K562 (cell line): ENCODE data around the gene TRIM38. TPM values are rescaled to one million over a fixed set of nuclear protein-coding genes. Genes with fewer than 3 reads are reported as not detected.

Source experiments
- CBX2 ChIP-seq: fragments of 200-600 bp; sonication (generic); IDR thresholded peaks from one replicate; pipeline ENCODE4 v1.6.1; 2012; ENCODE audit warnings: mild to moderate bottlenecking, low read length, inconsistent platforms; ENCODE audit not compliant: insufficient read depth, poor library complexity, severe bottlenecking
- CHD2 ChIP-seq: IDR thresholded peaks from 2 replicates; pipeline ENCODE4 v1.6.1; 2011; ENCODE audit warnings: low read depth, low read length
- CREB3L1 ChIP-seq: fragments of 450-650 bp; IDR thresholded peaks from 2 replicates; pipeline ENCODE4 v1.6.1; 2014; ENCODE audit warnings: low read depth, mild to moderate bottlenecking, moderate library complexity, borderline replicate concordance
- CREB5 ChIP-seq: fragments of 250-450 bp; sonication (Bioruptor Pico); IDR thresholded peaks from 2 replicates; pipeline ENCODE4 v1.5.0; 2020; ENCODE audit warnings: mild to moderate bottlenecking
- CREBBP ChIP-seq: IDR thresholded peaks from one replicate; pipeline ENCODE4 v1.6.1; 2012; ENCODE audit warnings: low read depth, mild to moderate bottlenecking, control low read depth, inconsistent platforms, low read length
- GABPA ChIP-seq: fragments of 200-800 bp; sonication (Bioruptor generic); conservative IDR thresholded peaks from 2 replicates; pipeline ENCODE4 v1.6.1; 2016; ENCODE audit warnings: low read depth, missing genetic modification characterization, missing compliant biosample characterization
- HBP1 ChIP-seq: fragments of 450-650 bp; formaldehyde crosslinking; IDR thresholded peaks from 2 replicates; pipeline ENCODE4 v1.4.0; 2022; ENCODE audit warnings: missing genetic modification characterization
- HEY1 ChIP-seq: fragments of 250-450 bp; sonication (Bioruptor Pico); IDR thresholded peaks from 2 replicates; pipeline ENCODE4 v1.5.0; 2020; ENCODE audit warnings: mild to moderate bottlenecking, moderate library complexity, borderline replicate concordance
- HNRNPK ChIP-seq: fragments of 200-400 bp; formaldehyde crosslinking; IDR thresholded peaks from one replicate; pipeline ENCODE4 v1.6.1; 2018; ENCODE audit warnings: mild to moderate bottlenecking, low read depth, low read length; ENCODE audit not compliant: poor library complexity, severe bottlenecking
- HNRNPL ChIP-seq: fragments of 200-400 bp; formaldehyde crosslinking; IDR thresholded peaks from 2 replicates; pipeline ENCODE4 v1.6.1; 2017; ENCODE audit warnings: low read depth, mild to moderate bottlenecking, low read length
- KLF10 ChIP-seq: fragments of 250-450 bp; sonication (Bioruptor Pico); IDR thresholded peaks from 2 replicates; pipeline ENCODE4 v1.6.1; 2021; ENCODE audit warnings: matching md5 sums
- MEIS2 ChIP-seq: fragments of 450-650 bp; IDR thresholded peaks from 2 replicates; pipeline ENCODE4 v1.6.1; 2014; ENCODE audit warnings: mild to moderate bottlenecking; ENCODE audit not compliant: partially characterized antibody
- MIER1 ChIP-seq: fragments of 450-650 bp; IDR thresholded peaks from 2 replicates; pipeline ENCODE4 v1.6.1; 2016; ENCODE audit warnings: antibody characterized with exemption, mild to moderate bottlenecking, low read depth
- NCOA1 ChIP-seq: fragments of 450-650 bp; IDR thresholded peaks from 2 replicates; pipeline ENCODE4 v1.6.1; 2016; ENCODE audit warnings: low read depth
- NFRKB ChIP-seq: fragments of 450-650 bp; IDR thresholded peaks from 2 replicates; pipeline ENCODE4 v1.6.1; 2016; ENCODE audit warnings: low read depth
- NR4A1 ChIP-seq, 2 experiments: fragments of 250-450 bp in 1 of 2; fragments of 450-650 bp in 1 of 2; sonication (Bioruptor Pico) in 1 of 2; IDR thresholded peaks; 2 replicates each; pipeline versions ENCODE4 v1.4.0 to v1.6.1; 2016 to 2020; ENCODE audit warnings: mild to moderate bottlenecking in 2 of 2, missing compliant biosample characterization in 1 of 2, missing genetic modification characterization in 1 of 2, moderate library complexity in 1 of 2
- NUFIP1 ChIP-seq: fragments of 450-650 bp; IDR thresholded peaks from 2 replicates; pipeline ENCODE4 v1.6.1; 2018; ENCODE audit not compliant: partially characterized antibody
- RBM39 ChIP-seq: fragments of 200-400 bp; formaldehyde crosslinking; optimal IDR thresholded peaks from 2 replicates; pipeline ENCODE3; 2018; ENCODE audit warnings: low read depth, low read length
- RHOXF2B ChIP-seq: fragments of 250-450 bp; sonication (Bioruptor Pico); conservative IDR thresholded peaks from 2 replicates; pipeline ENCODE4 v1.5.1; 2021
- SETDB1 ChIP-seq: IDR thresholded peaks from one replicate; pipeline ENCODE4 v1.6.1; 2012; ENCODE audit warnings: low read length, control low read depth, inconsistent platforms
- TRIM25 ChIP-seq: fragments of 450-650 bp; IDR thresholded peaks from 2 replicates; pipeline ENCODE4 v1.7.0; 2016; ENCODE audit warnings: borderline replicate concordance
- ZNF253 ChIP-seq: fragments of 250-450 bp; sonication (Bioruptor Pico); conservative IDR thresholded peaks from 2 replicates; pipeline ENCODE4 v1.6.1; 2021; ENCODE audit warnings: mild to moderate bottlenecking
- polyA plus RNA-seq, 8 experiments: library from polyadenylated mRNA; depleted of rRNA in 4 of 8; stranded (reverse) in 5 of 8; unstranded in 3 of 8; fragments of >200 nt; fragmentation: Nextera tagmentation in 2 of 8; fragmentation: Illumina TruSeq in 1 of 8; extraction: Ambion mirVana in 2 of 8; extraction: Trizol in 1 of 8; gene quantifications; 2 replicates each; pipeline versions ENCODE4 v1.2.1 to v1.2.3, GENCODE V29; 2011 to 2014; ENCODE audit warnings: inconsistent platforms in 1 of 8, missing spikeins in 1 of 8
- total RNA-seq, 7 experiments: library from RNA; depleted of rRNA in 6 of 7; stranded (reverse); fragments of >200 nt in 6 of 7; fragmentation: Illumina TruSeq in 2 of 7; extraction: Trizol in 2 of 7; gene quantifications; 2 replicates each; pipeline versions ENCODE4 v1.2.1 to v1.2.3, GENCODE V29; 2011 to 2021; ENCODE audit warnings: low replicate concordance in 1 of 7

TRIM38 gene
- total and polyA plus RNA-seq, 9 of the 15 experiments (the other 6 are each of a cell fraction or from before 2014, with no cell fraction given) = 1.7 to 6.7 (median 6.3) TPM

GRCh38 chr6:25958700-25959162, 3.9 kb upstream of the TRIM38 start (continued):
- no peak for TF ChIP-seq TRIM25
- TF ChIP-seq NUFIP1 = no peak
- no peak for TF ChIP-seq CHD2
- TF ChIP-seq HNRNPL = no peak
- TF ChIP-seq RHOXF2B = no peak
- no peak for TF ChIP-seq HNRNPK
- no peak for TF ChIP-seq CREB3L1
- TF ChIP-seq HEY1 (CRISPR knock-in tag) = no peak
- no peak for TF ChIP-seq KLF10 (CRISPR knock-in tag)
- TF ChIP-seq MIER1 = no peak
- no peak for TF ChIP-seq SETDB1
- TF ChIP-seq NFRKB = no peak
- no peak for TF ChIP-seq ZNF253 (CRISPR knock-in tag)
- TF ChIP-seq HBP1 (CRISPR knock-in tag) = no peak
- 0 out of 2 replicates have a peak, but pooled peaks have one; percentile 23 for TF ChIP-seq GABPA (tag)
- no peak for TF ChIP-seq NCOA1
- no peak for TF ChIP-seq CBX2
- no peak for TF ChIP-seq MEIS2
- no peak for TF ChIP-seq CREB5 (CRISPR knock-in tag)
- no peak for TF ChIP-seq RBM39
- TF ChIP-seq CREBBP = no peak
- TF ChIP-seq NR4A1 (CRISPR knock-in tag; IDR thresholded peaks at IDR 0.05) = no peak
- peak; percentile 66; the same call in 1 of the 2 replicates for TF ChIP-seq NR4A1 (tag; IDR thresholded peaks at IDR 0.05)
